GM12864 (cell line): ENCODE measurements around the gene PUM1.
A peak's percentile ranks its signal among the peaks of the same experiment; 100 is the strongest.

Source experiments
- DNase-seq: peaks from one replicate; pipeline ENCODE4 v3.0.0-alpha.2; 2011; ENCODE audit warnings: low read depth
- H3K4me3 ChIP-seq: 2 replicates; pipeline ENCODE4 v1.5.1; 2011; ENCODE audit warnings: mild to moderate bottlenecking, low read depth, low read length, control low read depth
- CTCF ChIP-seq: IDR thresholded peaks from 2 replicates; pipeline ENCODE4 v1.5.1; 2011; ENCODE audit warnings: low read depth, mild to moderate bottlenecking, moderate library complexity, low read length, control low read depth, inconsistent platforms; ENCODE audit errors: missing control alignments

Gene PUM1

GRCh38 chr1:30984165-30984889 is 81.2 kb downstream of the PUM1 start:
- DNase-seq: no peak
- TF ChIP-seq CTCF: no peak
- no peak overlapping the region for H3K4me3 ChIP-seq

GRCh38 chr1:30982937-30983336 is 82.6 kb downstream of the PUM1 start:
- peak; percentile 25 for DNase-seq
- H3K4me3 ChIP-seq: no peak overlapping the region
- TF ChIP-seq CTCF: no peak

GRCh38 chr1:30982431-30982830 is 83.1 kb downstream of the PUM1 start:
- no peak for TF ChIP-seq CTCF
- DNase-seq: no peak
- no peak overlapping the region for H3K4me3 ChIP-seq

GRCh38 chr1:30981172-30981571 is 84.3 kb downstream of the PUM1 start:
- no peak for DNase-seq
- no peak overlapping the region for H3K4me3 ChIP-seq
- no peak for TF ChIP-seq CTCF

- H3K4me3 ChIP-seq: no peak overlapping the region
- no peak for DNase-seq
- no peak for TF ChIP-seq CTCF
These were observed 88.0 kb downstream of the PUM1 start for GRCh38 chr1:30977511-30977910.

GRCh38 chr1:30977105-30977504 is 88.4 kb downstream of the PUM1 start:
- no peak for DNase-seq
- TF ChIP-seq CTCF: peak; percentile 26
- no peak overlapping the region for H3K4me3 ChIP-seq

- DNase-seq: no peak
- TF ChIP-seq CTCF: no peak
- H3K4me3 ChIP-seq: no peak overlapping the region
These were observed 89.4 kb downstream of the PUM1 start for GRCh38 chr1:30976143-30976542.
